GM21360 (cell line): ENCODE results near the gene HSPB6.
"Not testable (repeated sequence)": the region's sequence is repeated elsewhere in the genome, so short reads cannot be mapped to it uniquely, and the experiment has no call there.

Experiments
- ATAC-seq: cut with Tn5 transposase; IDR thresholded peaks from one replicate; pipeline ENCODE4 v1.9.1; 2021; ENCODE audit warnings: mild to moderate bottlenecking, moderate library complexity; ENCODE audit not compliant: unreplicated experiment

The HSPB6 gene, protein sequence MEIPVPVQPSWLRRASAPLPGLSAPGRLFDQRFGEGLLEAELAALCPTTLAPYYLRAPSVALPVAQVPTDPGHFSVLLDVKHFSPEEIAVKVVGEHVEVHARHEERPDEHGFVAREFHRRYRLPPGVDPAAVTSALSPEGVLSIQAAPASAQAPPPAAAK

DNA sequence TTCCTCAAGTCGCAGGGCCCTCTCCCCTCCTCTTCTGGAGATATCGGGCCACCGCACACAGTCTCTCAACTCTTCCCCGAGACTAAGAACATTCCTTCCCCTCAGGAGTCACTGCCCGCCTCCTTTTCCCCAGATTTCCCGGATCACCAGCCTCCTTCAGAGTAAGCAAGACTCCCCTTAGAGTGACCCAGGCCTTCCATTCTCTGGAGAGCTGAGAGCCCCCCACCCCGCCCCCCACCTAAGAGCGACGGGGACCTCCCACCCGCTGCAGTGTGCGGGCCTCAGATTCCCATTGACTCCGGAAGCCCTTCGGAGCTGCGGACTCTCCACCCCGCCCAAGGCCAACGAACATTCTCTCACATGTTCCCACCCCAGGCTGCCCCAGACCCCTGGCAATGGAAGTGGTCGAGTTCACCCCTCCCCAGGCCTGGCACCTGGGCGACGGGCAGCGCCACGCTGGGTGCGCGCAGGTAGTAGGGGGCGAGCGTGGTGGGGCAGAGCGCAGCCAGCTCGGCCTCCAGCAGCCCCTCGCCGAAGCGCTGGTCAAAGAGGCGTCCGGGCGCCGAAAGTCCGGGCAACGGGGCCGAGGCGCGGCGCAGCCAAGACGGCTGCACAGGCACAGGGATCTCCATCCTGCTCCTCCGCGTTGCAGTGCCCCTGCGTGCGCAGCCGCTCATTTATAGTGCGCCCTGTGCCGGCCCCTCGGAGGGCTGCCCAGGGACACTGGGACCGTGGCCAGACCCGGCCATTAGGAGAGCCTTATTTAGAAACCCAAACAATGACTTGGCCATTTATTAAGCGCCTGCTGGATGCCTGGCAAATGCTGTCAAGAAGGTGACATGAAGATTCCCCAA, at the start of gene HSPB6:
TSS of gene HSPB6 (minus strand) at position 653 of the 854 bp plus-strand sequence. CDS start at position 632, 21 bp downstream.
- ATAC-seq: no peak

DNA sequence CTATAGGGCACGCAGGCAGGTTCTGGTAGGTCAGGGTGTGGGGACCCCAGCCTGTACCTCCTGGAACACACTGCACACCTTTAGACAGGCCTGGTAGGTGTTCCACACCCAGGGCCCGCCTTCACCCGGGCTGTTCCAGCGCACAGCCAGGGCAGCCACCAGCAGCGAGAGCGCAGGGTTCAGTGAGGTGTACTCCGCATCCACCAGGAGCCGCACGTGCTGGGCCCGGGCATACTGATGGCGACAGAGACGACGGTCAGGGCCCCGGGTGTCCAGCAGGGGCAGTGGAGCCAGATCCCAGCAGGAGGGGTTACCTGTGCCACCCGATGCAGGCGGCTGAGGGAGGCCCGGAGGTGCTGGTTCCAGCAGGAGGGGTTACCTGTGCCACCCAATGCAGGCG, 49.8 kb upstream of the HSPB6 start:
- ATAC-seq: no peak

DNA sequence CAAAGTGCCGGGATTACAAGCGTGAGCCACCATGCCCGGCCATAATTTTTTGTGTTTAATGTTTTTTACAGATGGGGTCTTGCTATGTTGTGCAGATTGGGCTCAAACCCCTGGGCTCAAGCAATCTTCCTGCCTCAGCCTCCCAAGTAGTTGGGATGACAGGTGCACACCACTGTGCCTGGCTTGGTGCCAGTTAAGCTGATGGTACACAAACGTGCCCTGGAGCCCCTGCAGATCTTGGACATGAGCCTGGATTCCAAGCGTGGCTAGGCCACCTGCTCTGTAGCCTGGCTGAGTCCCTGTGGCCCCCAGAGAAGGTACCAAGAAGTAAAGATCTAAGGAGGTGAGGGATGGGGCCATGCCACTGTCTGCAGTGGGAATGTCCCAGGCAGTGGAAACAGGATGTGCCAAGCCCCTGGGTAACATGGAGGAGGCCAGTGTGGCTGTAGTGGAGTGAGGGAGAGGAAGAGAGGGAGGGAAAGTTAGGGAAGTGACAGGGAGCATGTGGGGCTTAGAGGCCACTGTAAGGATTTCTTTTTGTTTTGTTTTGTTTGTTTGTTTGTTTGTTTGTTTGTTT, 48.8 kb upstream of the HSPB6 start:
- no peak for ATAC-seq

DNA sequence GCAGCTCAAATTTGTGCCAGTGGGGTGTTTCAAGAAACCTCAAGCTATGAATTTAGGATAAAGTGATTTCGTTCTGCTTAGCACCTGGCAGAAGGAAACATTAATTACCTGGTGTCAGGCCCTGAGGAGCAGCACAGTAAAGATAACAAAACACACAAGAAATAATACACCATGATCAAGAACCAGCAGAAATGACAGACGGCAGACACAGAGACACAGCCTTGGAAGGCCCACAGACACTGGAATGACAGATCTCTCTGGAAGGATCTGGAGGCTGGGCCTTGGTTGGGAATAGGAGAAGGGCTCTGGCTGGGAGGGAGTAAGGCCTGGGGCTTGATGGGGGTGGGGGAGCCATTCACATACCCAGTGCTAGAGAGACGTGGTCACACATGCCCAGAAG, 45.0 kb upstream of the HSPB6 start:
- ATAC-seq: no peak

DNA sequence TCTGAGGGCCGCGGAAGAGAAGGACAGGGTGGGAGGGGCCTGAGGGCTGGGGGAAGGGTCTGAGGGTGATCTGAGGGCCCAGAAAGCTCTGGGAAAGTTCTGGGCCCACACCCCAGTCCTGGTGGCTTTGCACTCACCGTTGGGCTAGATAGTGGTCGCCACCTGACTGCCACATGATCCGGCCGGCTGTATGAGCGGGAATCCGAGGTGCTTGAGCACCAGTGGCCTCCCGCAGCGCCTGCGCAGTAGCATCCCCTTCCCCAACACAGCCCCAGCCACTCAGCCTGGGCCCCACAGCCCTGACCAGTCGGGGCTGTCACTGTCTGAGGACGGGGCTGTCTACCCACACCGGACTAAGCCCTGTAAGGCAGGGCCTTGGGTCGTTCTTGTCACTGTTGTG, 40.8 kb upstream of the HSPB6 start:
- ATAC-seq: no peak

DNA sequence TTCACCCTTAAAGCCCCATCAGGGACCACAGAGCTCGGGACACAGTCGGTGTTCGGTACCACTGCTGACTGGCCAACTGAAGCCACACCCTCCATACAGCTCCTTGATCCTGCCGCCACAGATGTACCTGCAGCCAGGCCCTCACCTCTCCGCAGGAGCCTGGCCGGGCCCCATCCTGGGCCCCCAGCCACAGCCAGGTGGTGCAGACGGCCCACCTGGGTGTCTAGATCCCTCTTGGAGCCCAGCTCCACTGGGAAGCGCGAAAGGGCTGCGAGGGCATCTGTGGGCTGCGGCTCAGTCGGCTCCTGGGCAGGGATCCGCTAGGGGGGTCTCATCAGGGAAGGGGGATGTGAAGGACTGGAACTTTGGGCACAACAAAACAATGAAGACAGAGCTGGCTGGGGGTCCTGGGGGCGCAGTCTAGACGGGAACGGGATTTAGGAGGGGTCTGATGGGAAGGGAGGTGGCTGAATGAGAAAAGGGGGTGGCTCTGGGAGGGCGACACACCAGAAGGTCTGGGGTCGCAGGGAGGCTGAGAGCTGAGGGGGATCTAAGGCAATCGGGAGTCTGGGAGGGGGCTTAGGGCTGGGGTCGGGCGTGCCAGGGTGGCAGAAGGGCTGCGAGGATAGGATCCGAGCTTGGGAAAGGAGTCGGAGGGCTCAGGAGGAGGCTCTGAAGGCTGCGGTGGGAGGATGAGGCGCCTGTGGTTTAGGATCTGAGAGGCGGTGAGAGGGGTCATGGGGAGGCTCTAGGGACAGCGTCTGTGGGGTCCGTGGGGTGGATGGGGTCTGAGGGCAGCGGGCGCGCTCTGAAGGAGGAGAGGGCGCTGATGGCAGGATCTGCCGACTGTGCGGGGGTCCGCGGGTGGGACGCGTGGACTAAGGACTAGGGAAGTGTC, 40.1 kb upstream of the HSPB6 start:
- no peak for ATAC-seq

DNA sequence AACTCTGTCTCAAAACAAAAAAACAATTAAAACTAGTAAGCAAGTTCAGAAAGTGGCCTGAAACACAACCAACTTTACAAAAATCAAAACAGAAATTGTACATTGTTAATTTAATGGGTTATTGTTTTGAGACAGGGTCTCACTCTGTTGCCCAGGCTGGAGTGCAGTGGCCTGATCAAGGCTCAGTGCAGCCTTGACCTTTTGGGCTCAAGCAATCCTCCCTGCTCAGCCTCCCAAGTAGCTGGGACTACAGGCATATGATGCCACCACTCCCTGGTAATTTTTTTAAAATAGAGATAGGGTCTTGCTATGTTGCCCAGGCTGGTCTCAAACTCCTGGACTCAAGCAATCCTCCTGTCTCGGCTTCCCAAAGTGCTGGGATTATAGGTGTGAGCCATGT, 38.7 kb upstream of the HSPB6 start:
- ATAC-seq: not testable (repeated sequence)

DNA sequence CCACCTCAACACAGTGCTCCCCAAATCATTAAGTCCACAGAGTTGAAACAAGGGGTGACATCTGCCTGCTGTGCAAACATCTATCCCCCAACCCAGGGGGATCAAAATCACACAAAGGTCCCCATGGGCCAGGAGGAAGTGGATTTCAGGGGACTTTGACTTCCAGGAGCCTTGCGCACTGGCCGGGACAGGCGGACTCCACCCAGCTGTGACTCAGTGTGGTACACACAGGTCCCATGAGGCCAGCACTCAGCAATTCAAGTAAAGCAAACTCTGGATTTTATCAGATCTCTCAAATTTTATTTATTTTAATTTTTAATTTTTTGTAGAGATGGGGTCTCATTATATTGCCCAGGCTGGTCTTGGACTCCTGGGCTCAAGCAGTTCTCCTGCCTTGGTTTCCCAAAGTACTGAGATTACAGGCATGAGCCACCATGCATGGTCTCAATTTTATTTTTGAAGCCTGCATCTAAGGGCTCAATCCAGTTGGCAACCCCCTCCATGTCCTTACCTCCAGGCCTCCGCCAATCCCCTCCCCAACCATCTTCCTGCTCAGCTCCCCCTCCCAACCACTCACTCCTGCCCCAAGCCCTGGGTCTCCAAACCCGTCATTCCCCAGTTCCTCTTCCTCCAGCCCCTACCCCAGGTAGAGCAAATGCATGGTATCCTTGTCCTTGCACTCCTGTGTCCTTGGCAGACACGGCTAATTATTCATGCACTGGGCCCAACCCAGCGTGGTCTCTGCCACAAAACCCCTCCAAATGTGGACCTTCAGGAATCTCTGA, 36.7 kb upstream of the HSPB6 start:
- no peak for ATAC-seq

DNA sequence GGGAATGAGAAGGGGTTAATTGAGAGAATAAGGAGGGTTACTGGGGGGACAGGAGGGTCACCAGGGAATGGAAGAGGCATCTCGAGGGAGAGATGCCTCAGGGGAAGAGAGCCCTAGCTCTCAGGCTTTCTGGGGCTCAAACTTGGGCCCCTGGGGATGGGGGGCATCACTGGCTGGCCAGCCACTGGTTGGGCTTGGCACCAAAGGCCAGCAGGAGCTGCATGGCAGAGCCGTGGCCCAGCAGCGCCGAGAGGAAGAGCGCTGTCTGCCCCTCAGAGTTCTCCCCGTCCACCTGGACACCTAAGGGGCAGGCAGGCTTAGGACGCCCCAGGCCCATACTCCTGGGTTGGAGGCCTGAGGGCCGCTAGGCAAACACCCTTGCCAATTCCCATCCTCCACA, 36.1 kb upstream of the HSPB6 start:
- no peak for ATAC-seq

DNA sequence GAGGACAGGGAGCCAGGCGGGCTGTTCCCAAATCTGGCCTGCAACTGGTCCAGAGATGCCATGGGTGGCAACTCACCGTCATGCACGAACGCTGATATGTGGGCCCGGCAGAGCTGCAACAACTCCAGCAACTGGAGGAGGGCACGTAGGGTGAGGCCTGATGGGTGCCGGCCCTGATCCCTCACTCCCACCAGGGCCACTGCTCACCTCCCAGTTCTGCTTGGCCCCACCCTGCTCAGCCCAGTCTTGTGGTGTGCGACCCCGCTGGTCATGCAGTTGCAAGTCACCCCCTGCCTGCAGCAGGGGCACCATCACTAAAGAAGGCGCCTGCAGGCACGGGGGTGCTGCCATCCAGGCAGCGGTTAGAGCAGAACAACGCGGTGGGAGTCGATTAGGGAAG, 35.5 kb upstream of the HSPB6 start:
- ATAC-seq: no peak

DNA sequence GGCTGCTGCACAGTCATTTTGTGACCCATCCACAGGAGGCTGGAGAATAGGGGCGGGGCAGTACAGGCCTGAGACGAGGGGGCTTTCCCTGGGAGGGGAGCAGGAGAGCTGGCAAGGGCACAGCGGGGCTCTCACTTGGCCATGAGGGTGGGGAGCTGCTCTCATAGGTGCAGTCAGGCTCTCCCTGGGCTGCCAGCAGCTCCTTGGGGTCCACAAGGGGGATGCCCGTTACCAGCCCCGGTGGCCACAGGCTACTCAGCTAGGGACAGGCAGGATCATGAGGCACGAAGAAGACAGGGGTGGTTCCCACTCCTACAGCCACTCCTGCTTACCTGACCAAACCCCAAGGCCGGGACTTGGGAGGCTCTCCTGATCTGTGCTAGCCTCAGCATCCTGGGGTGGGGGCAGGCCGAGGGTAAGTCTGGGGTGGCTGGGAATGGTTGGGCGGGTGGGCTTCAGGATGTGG, 35.0 kb upstream of the HSPB6 start:
- ATAC-seq: no peak

DNA sequence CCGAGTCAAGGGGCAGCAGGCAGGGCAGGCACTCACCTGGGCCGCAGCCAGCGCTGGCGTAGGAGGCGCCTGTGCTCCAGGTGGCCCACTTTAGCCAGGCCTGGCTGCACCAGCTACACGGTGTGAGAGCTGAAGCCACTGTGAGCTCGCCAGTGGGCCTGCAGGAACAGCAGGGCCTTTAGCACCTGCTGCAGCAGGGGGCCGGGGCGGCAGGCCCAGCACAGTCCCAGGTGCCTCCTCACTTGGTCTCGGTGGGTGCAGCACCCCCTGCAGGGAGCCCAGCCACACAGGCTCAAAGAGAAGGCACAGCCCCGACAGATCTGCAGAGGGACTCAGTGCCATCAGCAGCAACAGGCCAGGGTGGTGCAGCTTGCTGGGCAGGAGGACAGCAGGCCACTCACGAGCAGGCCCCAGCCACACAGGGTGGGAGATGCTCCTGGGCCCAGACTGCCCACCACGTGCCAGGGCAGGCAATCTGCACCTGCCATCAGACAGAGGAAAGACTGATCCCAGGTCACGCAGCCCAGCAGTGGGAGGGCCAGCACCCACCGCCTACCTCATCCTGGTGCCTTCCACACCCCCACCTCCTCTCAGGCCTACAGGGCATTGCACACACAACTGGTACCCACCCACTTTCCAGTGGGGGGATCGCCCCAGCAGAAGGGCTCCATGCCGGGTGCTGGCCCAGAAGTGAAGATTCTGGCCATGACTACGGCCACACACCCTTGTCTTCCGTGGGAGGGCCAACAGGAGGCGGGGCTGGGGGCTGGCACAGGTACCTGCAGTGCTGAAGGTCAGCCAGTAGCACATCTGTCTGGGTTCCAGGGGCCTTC, 34.4 kb upstream of the HSPB6 start:
- no peak for ATAC-seq

DNA sequence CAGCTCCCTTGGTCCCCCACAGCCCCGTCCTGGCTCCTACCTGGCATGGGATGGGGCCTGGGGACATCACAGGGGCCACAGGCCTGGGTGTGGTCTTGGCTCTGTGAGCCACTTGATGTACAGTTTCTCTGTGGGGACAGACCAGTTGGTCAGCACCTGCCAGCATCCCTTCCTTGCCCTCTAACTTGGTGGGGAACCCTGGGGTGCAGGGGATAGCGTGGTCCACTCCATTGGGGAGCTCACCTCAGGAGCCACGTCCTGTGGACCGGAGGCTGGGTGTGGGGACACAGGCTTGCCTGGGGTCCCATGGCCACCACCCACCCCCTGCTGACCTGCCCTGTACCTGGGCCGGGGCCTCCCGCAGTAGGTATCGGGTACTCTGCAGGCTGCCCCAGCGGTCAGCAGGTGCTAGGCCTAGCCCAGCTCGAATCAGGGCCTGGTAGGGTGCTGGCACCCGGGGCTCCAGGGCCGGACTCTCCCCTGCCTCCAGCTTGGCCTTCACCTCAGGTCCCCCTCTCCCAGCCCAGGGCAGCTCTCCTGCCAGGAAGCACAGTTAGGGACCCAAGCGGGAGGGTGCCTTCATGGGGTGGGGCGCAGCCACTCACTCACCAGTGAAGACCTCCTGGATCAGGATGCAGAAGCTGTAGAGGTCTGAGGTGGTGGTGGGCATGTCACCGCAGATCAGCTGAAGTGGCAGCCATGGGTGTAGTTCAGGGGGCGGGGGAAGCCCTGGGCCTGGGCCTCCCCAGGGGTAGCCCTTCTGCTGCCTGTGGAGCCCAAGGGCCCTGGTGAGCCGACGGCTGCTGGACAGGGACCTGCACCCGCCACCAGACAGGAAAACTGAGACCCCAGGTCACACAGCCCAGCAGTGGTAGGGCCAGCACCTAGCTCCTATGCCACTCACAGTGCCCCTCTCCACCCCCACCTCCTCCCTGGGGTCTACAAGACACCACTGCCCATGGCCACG, 33.4 kb upstream of the HSPB6 start:
- no peak for ATAC-seq

DNA sequence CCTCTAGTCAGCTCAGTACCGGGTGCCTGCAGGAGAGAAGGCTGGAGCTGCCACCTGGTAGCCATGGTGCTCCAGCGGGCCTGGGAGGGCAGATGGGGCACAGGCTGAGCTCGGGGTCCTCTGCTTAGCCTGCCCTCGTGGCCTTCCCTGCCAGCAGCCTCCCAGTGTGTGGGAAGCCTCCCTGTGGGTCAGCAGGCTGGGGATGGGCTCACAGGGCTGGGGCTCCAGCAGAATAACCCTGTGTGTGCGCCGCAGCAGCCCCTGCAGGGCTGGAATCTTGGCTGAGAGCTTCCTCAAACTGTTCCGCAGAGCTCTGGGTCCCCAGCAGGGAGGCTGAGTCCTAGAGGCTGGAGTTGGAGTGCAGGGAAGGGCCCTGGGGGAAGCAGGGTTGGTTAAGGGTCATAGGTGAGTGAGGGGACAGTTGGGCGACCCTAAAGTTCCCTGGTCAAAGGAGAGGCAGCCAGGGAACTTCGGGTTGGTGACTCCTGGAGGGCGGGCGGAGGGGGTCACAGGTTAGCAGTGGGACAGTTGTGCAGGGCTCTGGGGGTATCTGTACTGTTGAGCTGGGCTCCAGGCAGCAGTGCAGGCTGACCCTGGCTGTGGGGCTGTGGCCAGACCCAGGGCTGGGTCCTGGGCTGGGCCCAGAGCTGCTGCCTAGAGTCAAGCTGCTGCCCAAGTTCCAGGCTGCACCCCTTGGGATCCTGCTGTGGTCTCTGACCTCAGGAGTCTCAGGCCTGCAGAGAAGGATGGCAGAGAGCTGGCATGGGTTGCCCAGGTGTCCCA, 32.6 kb upstream of the HSPB6 start:
- no peak for ATAC-seq

DNA sequence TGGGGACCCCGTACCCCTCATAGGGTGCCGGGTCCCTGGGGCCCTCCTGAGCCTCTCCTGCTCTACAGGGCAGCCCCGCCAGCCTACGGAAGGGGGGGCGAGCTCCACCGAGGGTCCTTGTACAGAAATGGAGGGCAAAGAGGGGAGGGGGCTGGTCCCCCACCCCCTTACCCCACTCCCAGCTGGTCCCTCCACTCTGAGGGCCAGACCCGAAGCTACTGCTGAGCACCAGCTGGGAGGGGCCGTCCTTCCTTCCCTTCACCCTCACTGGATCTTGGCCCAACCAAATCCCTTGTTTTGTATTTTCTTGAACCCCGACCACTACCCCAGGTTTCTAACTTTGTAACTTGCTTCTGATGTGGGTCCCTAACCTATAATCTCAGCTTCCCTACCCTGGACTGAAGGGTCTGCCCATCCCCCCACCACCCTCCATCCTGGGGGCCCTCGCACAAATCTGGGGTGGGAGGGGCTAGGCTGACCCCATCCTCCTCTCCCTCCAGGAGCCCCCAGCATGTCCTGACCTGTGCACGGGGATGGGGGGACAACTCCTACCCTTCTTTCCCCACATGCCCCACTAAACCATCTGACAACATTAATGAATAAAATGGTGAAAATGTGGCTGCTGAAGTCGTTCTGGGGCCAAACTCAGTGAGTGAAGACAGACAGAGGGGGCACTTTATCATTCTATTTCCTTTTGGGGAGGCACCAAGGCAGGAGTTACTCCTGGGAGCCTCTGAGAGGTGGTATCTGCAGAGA, 31.6 kb upstream of the HSPB6 start:
- no peak for ATAC-seq

DNA sequence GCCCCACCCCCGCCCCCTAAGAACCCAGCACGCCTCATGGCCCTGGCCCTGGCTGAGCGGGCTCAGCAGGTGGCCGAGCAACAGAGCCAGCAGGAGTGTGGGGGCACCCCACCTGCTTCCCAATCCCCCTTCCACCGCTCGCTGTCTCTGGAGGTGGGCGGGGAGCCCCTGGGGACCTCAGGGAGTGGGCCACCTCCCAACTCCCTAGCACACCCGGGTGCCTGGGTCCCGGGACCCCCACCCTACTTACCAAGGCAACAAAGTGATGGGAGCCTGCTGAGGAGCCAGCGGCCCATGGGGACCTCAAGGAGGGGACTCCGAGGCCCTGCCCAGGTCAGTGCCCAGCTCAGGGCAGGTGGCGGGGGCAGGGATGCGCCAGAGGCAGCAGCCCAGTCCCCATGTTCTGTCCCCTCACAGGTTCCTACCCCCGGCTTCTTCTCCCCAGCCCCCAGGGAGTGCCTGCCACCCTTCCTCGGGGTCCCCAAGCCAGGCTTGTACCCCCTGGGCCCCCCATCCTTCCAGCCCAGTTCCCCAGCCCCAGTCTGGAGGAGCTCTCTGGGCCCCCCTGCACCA, 30.5 kb upstream of the HSPB6 start:
- ATAC-seq: no peak
